HUES64 (cell line): ENCODE measurements around the gene ECM2. TPM values are rescaled to one million over a fixed set of nuclear protein-coding genes. Genes with fewer than 3 reads are reported as not detected.
"Not testable (repeated sequence)": the region's sequence is repeated elsewhere in the genome, so short reads cannot be mapped to it uniquely, and the experiment has no call there.

ENCODE experiments used
- H3K27ac ChIP-seq: 2 replicates; pipeline ENCODE4 v1.7.0; 2013; ENCODE audit warnings: low read depth, low read length, inconsistent platforms
- H3K27me3 ChIP-seq: 2 replicates; pipeline ENCODE4 v1.6.1; 2013; ENCODE audit warnings: mild to moderate bottlenecking, low read length; ENCODE audit not compliant: insufficient read depth
- H3K36me3 ChIP-seq: 2 replicates; pipeline ENCODE4 v1.6.1; 2013; ENCODE audit warnings: mild to moderate bottlenecking, low read length; ENCODE audit not compliant: insufficient read depth
- H3K4me1 ChIP-seq: 2 replicates; pipeline ENCODE4 v1.6.1; 2013; ENCODE audit warnings: mild to moderate bottlenecking, low read length, moderate library complexity; ENCODE audit not compliant: insufficient read depth
- H3K4me3 ChIP-seq: 2 replicates; pipeline ENCODE4 v1.5.1; 2013; ENCODE audit warnings: mild to moderate bottlenecking, low read length, moderate library complexity
- H3K9ac ChIP-seq: 2 replicates; pipeline ENCODE4 v1.6.1; 2013; ENCODE audit warnings: mild to moderate bottlenecking, low read depth, low read length
- H3K9me3 ChIP-seq: 2 replicates; pipeline ENCODE4 v1.6.1; 2013; ENCODE audit warnings: low read depth, low read length; ENCODE audit not compliant: insufficient read depth
- WGBS: fragments of 150-250, 120-280 bp; methylation state at CpG from one replicate; pipeline ENCODE4 v1.1.7; 2013; ENCODE audit warnings: missing lambda C conversion rate; 5-methylcytosine and 5-hydroxymethylcytosine counted together
- polyA plus RNA-seq, 2 experiments: library from polyadenylated mRNA; stranded (reverse); fragments of 50-300 nt; gene quantifications; one replicate each; pipeline ENCODE4 v1.2.3, GENCODE V29; 2013

The ECM2 gene
- polyA plus RNA-seq (2013, experiment 1 of 2) = not detected
- not detected for polyA plus RNA-seq (2013, experiment 2 of 2)

DNA sequence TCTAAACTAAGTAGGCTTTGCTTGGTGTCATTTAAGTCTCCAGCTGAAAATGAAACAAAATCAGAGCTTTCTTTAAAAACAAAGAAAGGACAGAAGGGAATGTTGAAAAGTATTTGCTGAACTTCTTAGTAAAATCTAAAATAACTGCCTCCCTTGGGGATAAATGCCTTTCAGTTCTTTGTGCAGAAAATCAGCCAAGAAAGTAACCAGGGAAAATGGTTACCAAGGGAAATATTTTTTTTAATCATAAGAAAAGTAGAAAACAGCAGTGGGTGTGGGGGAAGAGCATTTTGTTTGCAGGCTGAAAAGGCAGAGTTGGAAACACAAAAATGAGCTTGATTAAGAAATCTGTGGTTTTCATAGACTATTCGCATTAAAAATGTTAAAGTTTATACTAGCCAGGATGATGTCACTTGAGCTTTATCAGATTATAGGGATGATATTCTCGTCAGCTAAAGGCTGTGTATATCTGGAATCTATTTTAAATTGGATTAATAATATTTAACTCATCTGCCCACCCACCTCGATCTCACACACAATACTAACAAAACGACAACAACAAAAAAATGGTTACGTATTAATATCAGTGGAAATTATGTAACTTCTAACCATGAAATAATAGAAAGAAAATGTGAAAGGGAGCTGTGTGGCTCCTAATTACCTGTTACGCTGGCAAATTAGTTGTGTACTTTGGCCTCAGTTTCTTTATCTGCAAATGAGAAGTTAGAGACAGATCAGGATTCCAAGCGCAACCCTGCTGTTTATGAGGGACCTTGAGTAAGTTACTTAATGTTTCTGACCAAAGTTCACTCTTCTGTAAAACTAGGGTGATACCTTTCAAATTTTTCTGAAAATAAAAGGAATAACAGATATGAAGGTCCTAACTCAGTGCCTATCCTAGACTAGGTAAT lies at the start of gene ECM2:
Gene ECM2, minus strand, starts transcription at position 51 of the 911 bp plus-strand sequence. CDS start 13,124 bp downstream, outside the sequence.
- H3K36me3 ChIP-seq = no peaks in the 10 kb centered on the region
- no peaks in the 10 kb centered on the region for H3K27me3 ChIP-seq
- H3K4me3 ChIP-seq = no peak within 1 kb of the TSS
- no peaks in the 10 kb centered on the region for H3K9me3 ChIP-seq
- WGBS = 95% methylated on average over 4 of the region's 7 CpGs
- no peak within 1 kb of the TSS; the same call in 1 of the 2 replicates for H3K9ac ChIP-seq
- H3K4me1 ChIP-seq = peaks cover 7% of the 10 kb centered on the region; the same call in 1 of the 2 replicates
- no peak within 1 kb of the TSS for H3K27ac ChIP-seq

GRCh38 chr9:92576175-92576574 lies 40.4 kb upstream of the ECM2 start:
- Histone ChIP-seq H3K27ac (no peak overlapping the region), H3K36me3 (no peaks in the 10 kb centered on the region), H3K4me1 (no peaks in the 10 kb centered on the region), H3K4me3 (no peak overlapping the region), H3K9ac (no peak overlapping the region), H3K27me3 (no peaks in the 10 kb centered on the region), H3K9me3 (no peaks in the 10 kb centered on the region)
- WGBS = 90% methylated on average over 1 of the region's 1 CpG

- H3K4me3 ChIP-seq, H3K9me3 ChIP-seq: not testable (repeated sequence)
- 93% methylated on average over 14 of the region's 14 CpGs for WGBS
Measured at GRCh38 chr9:92573612-92574011, 37.8 kb upstream of the ECM2 start.

GRCh38 chr9:92571871-92572270 lies 36.1 kb upstream of the ECM2 start:
- not testable (repeated sequence) for H3K36me3 ChIP-seq, H3K27me3 ChIP-seq, H3K4me3 ChIP-seq, H3K27ac ChIP-seq, H3K4me1 ChIP-seq, H3K9ac ChIP-seq, H3K9me3 ChIP-seq
- WGBS = 98% methylated on average over 2 of the region's 2 CpGs

More at GRCh38 chr9:92573612-92574011, 37.8 kb upstream of the ECM2 start:
- H3K9ac ChIP-seq, H3K27ac ChIP-seq, H3K4me1 ChIP-seq, H3K36me3 ChIP-seq, H3K27me3 ChIP-seq: not testable (repeated sequence)

DNA sequence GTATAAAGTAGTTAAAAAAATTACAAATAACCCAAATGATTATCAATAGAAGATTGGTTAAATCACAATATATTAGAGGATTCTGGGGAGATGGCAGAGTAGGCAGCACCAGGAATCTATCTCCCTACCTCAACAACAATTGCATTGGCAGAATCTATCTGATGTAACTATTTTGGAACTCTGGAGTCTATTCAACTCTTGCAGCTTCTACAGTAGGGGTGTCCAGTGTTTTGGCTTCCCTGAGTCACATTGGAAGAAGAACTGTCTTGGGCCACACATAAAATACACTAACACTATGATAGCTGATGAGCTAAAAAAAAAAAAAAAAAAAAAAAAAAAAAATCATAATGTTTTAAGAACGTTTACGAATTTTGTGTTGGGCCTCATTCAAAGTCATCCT lies 29.2 kb upstream of the ECM2 start:
- Histone ChIP-seq H3K4me1 (peaks cover 5% of the 10 kb centered on the region), H3K27me3 (no peaks in the 10 kb centered on the region), H3K9me3 (no peaks in the 10 kb centered on the region), H3K9ac (no peak overlapping the region), H3K4me3 (no peak overlapping the region), H3K27ac (no peak overlapping the region), H3K36me3 (no peaks in the 10 kb centered on the region)
- WGBS = 97% methylated on average over 2 of the region's 2 CpGs

DNA sequence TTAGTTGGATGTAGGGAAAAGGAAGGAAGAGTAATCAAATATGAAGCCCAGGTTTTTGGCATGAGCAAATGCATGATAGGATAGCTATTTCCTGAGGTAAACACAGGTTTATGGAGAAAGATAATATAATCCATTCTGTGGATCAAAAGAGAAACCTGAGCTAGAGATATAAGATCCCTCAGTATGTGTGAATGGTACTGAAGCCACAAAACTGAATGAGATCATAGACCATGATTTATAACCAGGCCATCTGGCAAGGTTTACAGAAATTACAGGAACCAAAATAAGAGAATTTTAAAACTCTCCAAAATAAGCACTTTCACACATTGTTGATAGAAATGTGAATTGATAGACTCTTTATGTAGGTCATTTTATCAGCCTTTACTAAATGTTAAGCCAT lies 28.7 kb upstream of the ECM2 start:
- Histone ChIP-seq H3K4me1 (peaks cover 5% of the 10 kb centered on the region), H3K4me3 (no peak overlapping the region), H3K9ac (no peak overlapping the region), H3K27ac (no peak overlapping the region), H3K36me3 (no peaks in the 10 kb centered on the region), H3K27me3 (no peaks in the 10 kb centered on the region), H3K9me3 (no peaks in the 10 kb centered on the region)

- WGBS = 94% methylated on average over 3 of the region's 3 CpGs
- Histone ChIP-seq H3K4me1 (peaks cover 12% of the 10 kb centered on the region), H3K27me3 (no peaks in the 10 kb centered on the region), H3K4me3 (no peak overlapping the region), H3K9me3 (no peaks in the 10 kb centered on the region), H3K9ac (no peak overlapping the region), H3K27ac (no peak overlapping the region), H3K36me3 (no peaks in the 10 kb centered on the region)
Measured at GRCh38 chr9:92563116-92564100, 27.6 kb upstream of the ECM2 start.

- H3K4me1 ChIP-seq = peaks cover 14% of the 10 kb centered on the region
- no peaks in the 10 kb centered on the region for H3K36me3 ChIP-seq
- H3K27ac ChIP-seq = no peak overlapping the region
- no peaks in the 10 kb centered on the region for H3K27me3 ChIP-seq
- H3K9ac ChIP-seq = no peak overlapping the region
- no peaks in the 10 kb centered on the region for H3K9me3 ChIP-seq
- WGBS = 100% methylated on average over 3 of the region's 5 CpGs
- H3K4me3 ChIP-seq = no peak overlapping the region
Measured at GRCh38 chr9:92562461-92562967, 26.7 kb upstream of the ECM2 start.

DNA sequence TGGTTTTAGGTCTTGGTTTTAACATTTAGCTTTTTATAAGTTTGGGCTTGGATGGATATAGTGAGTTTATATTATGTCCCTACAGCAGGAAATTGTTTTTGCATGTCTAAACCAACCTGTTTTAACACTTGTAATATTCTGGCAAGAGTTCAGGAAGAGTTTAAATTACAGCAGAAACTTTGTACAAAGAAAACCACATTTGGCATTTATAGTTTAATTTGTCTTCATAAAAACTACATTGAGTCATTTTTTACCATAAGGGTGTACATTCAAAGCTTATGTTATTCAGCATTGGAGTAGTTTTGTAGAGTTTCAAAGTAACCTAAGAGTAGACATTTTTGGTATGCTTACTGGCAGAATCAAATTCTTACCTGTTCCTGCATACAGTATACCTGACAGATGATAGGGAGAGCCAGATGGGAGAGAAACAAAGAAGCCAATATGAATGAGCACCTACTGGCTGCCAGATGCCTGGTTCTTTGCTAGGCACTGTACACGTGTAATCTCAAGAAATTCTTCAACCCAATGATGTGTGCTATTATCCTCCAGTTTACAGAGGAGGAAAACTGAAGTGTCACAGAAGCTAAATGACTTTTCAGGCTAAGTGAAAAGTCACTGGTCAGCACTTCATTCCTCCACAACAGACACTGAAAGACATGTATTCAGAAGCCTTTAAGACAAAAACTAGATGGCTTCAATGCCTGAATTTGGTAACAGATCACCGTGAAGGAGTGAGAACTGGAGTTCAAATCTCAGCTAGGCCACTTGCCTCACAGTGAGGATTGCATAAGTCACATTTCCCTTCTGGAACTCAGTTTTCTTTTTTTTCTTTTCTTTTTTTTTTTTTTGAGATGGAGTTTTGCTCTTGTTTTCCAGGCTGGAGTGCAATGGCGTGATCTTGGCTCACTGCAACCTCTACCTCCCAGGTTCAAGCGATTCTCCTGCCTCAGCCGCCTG lies 25.9 kb upstream of the ECM2 start:
- H3K4me3 ChIP-seq = no peak overlapping the region
- no peaks in the 10 kb centered on the region for H3K36me3 ChIP-seq
- WGBS = 94% methylated on average over 5 of the region's 5 CpGs
- no peak overlapping the region for H3K9ac ChIP-seq
- H3K4me1 ChIP-seq = peaks cover 14% of the 10 kb centered on the region
- H3K27me3 ChIP-seq = no peaks in the 10 kb centered on the region
- H3K9me3 ChIP-seq = no peaks in the 10 kb centered on the region
- H3K27ac ChIP-seq = no peak overlapping the region

DNA sequence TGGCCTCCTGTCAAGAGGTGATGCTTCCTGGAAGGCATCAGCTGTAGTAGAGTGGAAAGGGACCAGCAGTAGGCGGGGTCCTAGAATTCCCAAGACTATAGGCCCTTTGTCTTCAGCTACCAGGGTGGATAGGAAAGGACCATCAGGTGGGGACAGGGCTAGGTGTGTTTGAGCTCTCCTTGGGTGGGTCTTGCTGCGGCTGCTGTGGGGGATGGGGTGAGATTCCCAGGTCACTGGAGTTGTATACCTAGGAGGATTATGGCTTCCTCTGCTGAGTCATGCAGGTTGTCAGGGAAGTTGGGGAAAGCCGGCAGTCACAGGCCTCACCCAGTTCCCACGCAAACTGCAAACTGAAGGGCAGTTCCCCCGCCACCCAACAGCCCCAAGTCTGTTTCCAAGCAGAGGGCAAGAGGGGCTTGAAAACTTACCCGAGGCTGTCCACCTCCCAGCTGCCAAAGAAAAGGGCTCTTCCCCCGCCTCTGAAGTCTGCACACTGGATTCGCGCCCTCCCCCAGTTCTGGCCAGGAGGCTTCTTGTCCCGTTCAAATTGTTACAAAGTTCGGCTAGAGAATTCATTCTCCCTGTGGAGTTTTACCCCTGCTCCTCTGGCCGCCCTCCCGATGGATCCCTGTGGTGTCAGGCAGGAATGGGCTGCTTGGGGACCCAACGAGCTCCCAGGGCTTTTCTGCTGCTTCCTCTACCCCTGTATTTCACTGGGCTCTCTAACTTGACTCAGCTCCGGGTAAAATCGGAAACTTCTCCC lies 23.0 kb upstream of the ECM2 start:
- H3K4me1 ChIP-seq = peaks cover 14% of the 10 kb centered on the region
- no peaks in the 10 kb centered on the region for H3K9me3 ChIP-seq
- no peaks in the 10 kb centered on the region for H3K36me3 ChIP-seq
- WGBS = 92% methylated on average over 16 of the region's 16 CpGs
- H3K9ac ChIP-seq = no peak overlapping the region
- H3K4me3 ChIP-seq = no peak overlapping the region
- H3K27ac ChIP-seq = no peak overlapping the region
- H3K27me3 ChIP-seq = no peaks in the 10 kb centered on the region
